GM19395 (cell line): ENCODE results near the gene HMSD.
A peak's percentile ranks its signal among the peaks of the same experiment; 100 is the strongest.
"Not testable (repeated sequence)": the region's sequence is repeated elsewhere in the genome, so short reads cannot be mapped to it uniquely, and the experiment has no call there.

ENCODE experiments used
- ATAC-seq: cut with Tn5 transposase; IDR thresholded peaks from one replicate; pipeline ENCODE4 v1.9.1; 2021; ENCODE audit warnings: mild to moderate bottlenecking, moderate library complexity; ENCODE audit not compliant: unreplicated experiment

The HMSD gene, protein sequence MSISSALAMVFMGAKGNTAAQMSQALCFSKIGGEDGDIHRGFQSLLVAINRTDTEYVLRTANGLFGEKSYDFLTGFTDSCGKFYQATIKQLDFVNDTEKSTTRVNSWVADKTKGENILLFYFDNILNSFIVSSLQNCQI

DNA sequence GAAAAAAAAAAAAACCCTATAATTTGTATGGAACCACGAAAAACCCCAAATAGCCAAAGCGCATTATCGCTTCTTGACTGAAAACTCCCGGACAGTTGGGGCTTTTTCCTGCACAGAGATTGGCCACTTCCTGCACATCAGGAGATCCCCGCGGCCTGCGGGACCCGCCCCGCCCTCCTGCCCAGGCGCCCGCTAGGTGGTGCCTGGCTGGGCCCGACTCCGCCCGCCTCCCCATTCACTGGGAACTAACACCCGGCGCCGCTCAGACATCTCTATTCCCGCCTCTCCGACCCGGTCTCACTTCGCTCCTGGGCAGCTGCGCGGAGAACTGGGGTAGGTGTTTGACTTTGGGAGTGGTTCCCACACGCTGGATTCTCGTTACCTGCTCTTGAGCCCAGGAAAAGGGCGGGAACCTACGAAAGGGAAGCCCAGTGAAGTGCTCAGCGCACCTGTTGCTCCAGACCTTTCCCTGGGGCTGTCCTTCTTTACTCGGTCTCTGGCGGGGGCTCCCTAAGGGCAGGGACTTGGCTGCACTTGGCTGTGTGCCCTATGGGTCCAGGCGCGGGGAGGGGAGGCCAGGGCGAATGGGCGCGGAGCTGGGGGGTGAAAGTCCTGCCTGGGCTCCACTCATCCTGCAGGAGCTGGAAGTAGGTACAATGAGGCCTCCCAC lies at the start of gene HMSD:
TSS of gene HMSD (plus strand) at position 234 of the 670 bp plus-strand sequence. CDS start 4,155 bp downstream, outside the sequence.
- ATAC-seq = peak; percentile 82

- ATAC-seq = no peak
Measured at GRCh38 chr18:63903851-63904570, 45.1 kb upstream of the HMSD start.

DNA sequence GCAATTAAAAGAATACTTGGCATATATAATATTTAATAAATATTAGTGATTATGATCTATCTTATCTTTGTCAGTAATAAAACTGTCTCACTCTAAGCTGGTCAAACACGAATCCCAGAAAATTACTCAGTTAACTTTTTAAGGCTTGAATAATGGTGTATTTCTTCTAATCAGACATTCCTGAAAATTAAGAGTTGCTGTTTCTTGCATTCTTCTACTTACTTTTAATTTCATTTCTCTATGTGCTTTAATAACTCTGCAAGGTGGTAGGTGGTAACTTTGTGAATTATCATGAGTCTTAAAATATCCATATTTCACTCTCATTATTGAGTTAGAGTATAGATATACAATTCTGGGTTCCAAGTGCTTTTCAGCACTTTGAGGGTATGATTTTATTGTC lies 44.4 kb upstream of the HMSD start:
- no peak for ATAC-seq

- ATAC-seq = no peak
Measured at GRCh38 chr18:63905361-63905760, 43.7 kb upstream of the HMSD start.

DNA sequence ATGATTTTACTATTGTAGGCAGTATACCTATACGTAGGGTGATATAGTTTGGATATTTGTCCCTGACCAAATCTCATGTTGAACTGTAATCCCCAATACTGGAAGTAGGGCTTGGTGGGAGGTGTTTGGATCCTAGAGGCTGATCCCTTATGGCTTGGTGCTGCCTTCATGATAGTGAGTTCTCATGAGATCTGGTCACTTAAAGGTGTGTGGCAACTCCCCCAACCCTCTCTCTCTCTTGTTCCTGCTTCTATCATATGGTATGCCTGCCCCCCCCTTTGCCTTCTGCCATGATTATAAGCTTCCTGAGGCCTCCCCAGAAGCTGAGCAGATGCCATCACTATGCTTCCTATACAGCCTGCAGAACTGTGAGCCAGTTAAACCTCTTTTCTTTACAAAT lies 43.0 kb upstream of the HMSD start:
- no peak for ATAC-seq

GRCh38 chr18:63907664-63908063 lies 41.4 kb upstream of the HMSD start, which contains the start of gene SERPINB10:
Gene SERPINB10 (plus strand): TSS chr18:63907958. CDS start chr18:63915511, 7,553 bp downstream.
- peak; percentile 69 for ATAC-seq

- ATAC-seq = no peak
Measured at GRCh38 chr18:63908858-63909257, 40.2 kb upstream of the HMSD start.

DNA sequence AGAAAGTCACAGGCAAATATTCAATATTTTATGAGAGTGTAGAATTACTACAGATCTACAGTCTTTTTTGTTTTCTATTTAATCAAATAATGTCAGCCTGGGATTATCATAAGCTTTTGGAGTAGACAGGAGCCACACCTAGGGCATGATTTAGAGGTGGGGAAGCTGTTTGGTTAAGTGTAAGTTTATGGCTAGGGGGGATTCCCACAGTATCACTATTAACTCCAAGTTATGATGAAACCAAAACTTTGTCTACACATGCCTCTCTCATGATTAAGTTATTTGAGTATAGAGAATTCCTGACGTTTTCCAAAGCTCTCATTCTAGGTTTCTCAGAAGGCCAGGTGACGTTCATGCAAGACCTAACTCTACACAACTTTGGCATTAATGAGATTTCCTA lies 39.2 kb upstream of the HMSD start:
- ATAC-seq = peak; percentile 71

- no peak for ATAC-seq
Measured at GRCh38 chr18:63917817-63918216, 31.3 kb upstream of the HMSD start.

GRCh38 chr18:63922049-63922448 lies 27.1 kb upstream of the HMSD start:
- no peak for ATAC-seq

GRCh38 chr18:63924551-63924950 lies 24.6 kb upstream of the HMSD start:
- no peak for ATAC-seq

- no peak for ATAC-seq
Measured at GRCh38 chr18:63928331-63928730, 20.8 kb upstream of the HMSD start.

GRCh38 chr18:63929369-63929768 lies 19.7 kb upstream of the HMSD start:
- not testable (repeated sequence) for ATAC-seq

- no peak for ATAC-seq
Measured at GRCh38 chr18:63930773-63931354, 18.2 kb upstream of the HMSD start.

- ATAC-seq = peak; percentile 99
Measured at GRCh38 chr18:63936156-63936931, 12.8 kb upstream of the HMSD start.

- peak; percentile 24 for ATAC-seq
Measured at GRCh38 chr18:63936932-63937393, 12.1 kb upstream of the HMSD start.

DNA sequence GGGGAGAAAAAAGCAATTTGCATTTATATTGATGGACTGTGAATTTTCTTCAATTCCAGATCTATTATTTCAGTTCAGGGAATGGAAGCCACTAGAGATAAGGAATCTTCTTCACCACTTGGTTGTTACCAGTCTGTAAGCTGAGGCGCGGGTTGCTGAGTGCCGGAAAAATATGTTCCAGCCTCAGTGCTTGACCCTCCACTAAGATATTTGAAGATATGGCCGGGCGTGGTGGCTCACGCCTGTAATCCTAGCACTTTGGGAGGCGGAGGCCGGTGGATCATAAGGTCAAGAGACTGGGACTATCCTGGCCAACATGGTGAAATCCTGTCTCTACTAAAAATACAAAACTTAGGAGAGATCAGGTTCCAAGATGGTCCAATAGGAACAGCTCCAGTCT lies 9.1 kb upstream of the HMSD start:
- ATAC-seq = no peak

GRCh38 chr18:63940543-63941050 lies 8.5 kb upstream of the HMSD start:
- not testable (repeated sequence) for ATAC-seq

- ATAC-seq = no peak
Measured at GRCh38 chr18:63947051-63947790, 1.9 kb upstream of the HMSD start.

GRCh38 chr18:63951302-63951705 lies 2.2 kb downstream of the HMSD start:
- ATAC-seq = peak; percentile 49
